Upper lobe of right lung (tissue), 1 donor: ENCODE results near the gene NAALADL2. TPM values are rescaled to one million over a fixed set of nuclear protein-coding genes. Genes with fewer than 3 reads are reported as not detected.

Experiments
- ATAC-seq: fragments of 200-7000 bp; cut with Tn5 transposase; one replicate; pipeline ENCODE4 v1.9.1; 2020; ENCODE audit warnings: mild to moderate bottlenecking, moderate library complexity
- DNase-seq: peaks from one replicate; pipeline ENCODE4 v3.0.0-alpha.2; 2020
- H3K27ac ChIP-seq: fragments of 200-600 bp; one replicate; pipeline ENCODE4 v1.8.0; 2022
- H3K27me3 ChIP-seq: fragments of 200-600 bp; one replicate; pipeline ENCODE4 v1.8.0; 2022; ENCODE audit warnings: mild to moderate bottlenecking
- H3K36me3 ChIP-seq: fragments of 200-600 bp; one replicate; pipeline ENCODE4 v1.8.0; 2022
- H3K4me1 ChIP-seq: fragments of 200-600 bp; one replicate; pipeline ENCODE4 v1.8.0; 2022
- H3K4me3 ChIP-seq: fragments of 200-600 bp; one replicate; pipeline ENCODE4 v1.8.0; 2022; ENCODE audit warnings: mild to moderate bottlenecking
- H3K9me3 ChIP-seq: fragments of 200-600 bp; one replicate; pipeline ENCODE4 v1.8.0; 2022
- intact Hi-C: fragments of 100-400 bp; cut with DNase I; formaldehyde crosslinking; loops from one replicate; pipeline ENCODE4 v1.11.0; 2022
- total RNA-seq: library from RNA; stranded (reverse); fragmentation: NEBNext Ultra II Directional; extraction: Animal tissue kit (Norgen Biotek cat#: 25700); gene quantifications from one replicate; pipeline ENCODE4 v1.2.1, GENCODE V29; 2021
- TF ChIP-seq, protein P1 (sequence below): fragments of 200-600 bp; IDR thresholded peaks from one replicate; pipeline ENCODE4 v1.8.0; 2022; ENCODE audit warnings: antibody characterized with exemption
- donor health status: DM: no; HTN: yes; CAD: no; lungs with severe emphysema.

Gene NAALADL2
- total RNA-seq, 1 donor from 2014 or later = 8.5 TPM

DNA sequence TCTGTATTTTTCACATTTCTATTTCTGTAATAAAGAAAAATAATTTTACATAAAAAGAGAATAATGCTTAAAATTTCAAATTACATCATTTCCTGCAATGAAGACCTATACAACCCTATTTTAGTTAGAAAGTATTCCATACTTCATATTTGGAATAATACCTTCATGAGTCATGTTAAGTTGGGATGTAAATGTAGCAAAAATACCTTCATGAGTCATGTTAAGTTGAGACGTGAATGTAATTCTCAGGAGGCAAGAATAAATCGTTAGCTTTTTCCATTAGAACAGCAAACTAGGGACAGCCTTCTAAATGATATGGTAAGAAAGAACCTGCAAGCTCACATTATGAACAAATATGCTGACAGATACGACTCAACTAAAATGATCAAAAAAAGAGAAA is 91.9 kb downstream of the NAALADL2 start:
- ATAC-seq (no peak), DNase-seq (no peak)
- Histone ChIP-seq H3K27ac (no peak overlapping the region), H3K27me3 (no peaks in the 10 kb centered on the region), H3K4me3 (no peak overlapping the region), H3K36me3 (no peaks in the 10 kb centered on the region), H3K9me3 (no peaks in the 10 kb centered on the region), H3K4me1 (no peaks in the 10 kb centered on the region)
- intact Hi-C loops = no loop called here
- TF ChIP-seq, protein P1, sequence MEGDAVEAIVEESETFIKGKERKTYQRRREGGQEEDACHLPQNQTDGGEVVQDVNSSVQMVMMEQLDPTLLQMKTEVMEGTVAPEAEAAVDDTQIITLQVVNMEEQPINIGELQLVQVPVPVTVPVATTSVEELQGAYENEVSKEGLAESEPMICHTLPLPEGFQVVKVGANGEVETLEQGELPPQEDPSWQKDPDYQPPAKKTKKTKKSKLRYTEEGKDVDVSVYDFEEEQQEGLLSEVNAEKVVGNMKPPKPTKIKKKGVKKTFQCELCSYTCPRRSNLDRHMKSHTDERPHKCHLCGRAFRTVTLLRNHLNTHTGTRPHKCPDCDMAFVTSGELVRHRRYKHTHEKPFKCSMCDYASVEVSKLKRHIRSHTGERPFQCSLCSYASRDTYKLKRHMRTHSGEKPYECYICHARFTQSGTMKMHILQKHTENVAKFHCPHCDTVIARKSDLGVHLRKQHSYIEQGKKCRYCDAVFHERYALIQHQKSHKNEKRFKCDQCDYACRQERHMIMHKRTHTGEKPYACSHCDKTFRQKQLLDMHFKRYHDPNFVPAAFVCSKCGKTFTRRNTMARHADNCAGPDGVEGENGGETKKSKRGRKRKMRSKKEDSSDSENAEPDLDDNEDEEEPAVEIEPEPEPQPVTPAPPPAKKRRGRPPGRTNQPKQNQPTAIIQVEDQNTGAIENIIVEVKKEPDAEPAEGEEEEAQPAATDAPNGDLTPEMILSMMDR = no peak

- TF ChIP-seq, protein P1 = no peak
- DNase-seq (no peak), ATAC-seq (no peak)
- H3K36me3 ChIP-seq = no peaks in the 10 kb centered on the region
- no peaks in the 10 kb centered on the region for H3K27me3 ChIP-seq
- intact Hi-C loops = no loop called here
- H3K4me1 ChIP-seq = no peaks in the 10 kb centered on the region
- no peaks in the 10 kb centered on the region for H3K9me3 ChIP-seq
- H3K4me3 ChIP-seq = no peak overlapping the region
- H3K27ac ChIP-seq = no peak overlapping the region
These were observed 92.4 kb downstream of the NAALADL2 start for GRCh38 chr3:174951498-174952005.

GRCh38 chr3:174953068-174953467 is 93.9 kb downstream of the NAALADL2 start:
- H3K9me3 ChIP-seq = no peaks in the 10 kb centered on the region
- TF ChIP-seq, protein P1 = no peak
- no peaks in the 10 kb centered on the region for H3K36me3 ChIP-seq
- ATAC-seq (no peak), DNase-seq (no peak)
- no peak overlapping the region for H3K4me3 ChIP-seq
- intact Hi-C loops = no loop called here
- H3K27ac ChIP-seq = no peak overlapping the region
- H3K4me1 ChIP-seq = no peaks in the 10 kb centered on the region
- no peaks in the 10 kb centered on the region for H3K27me3 ChIP-seq

- no peaks in the 10 kb centered on the region for H3K9me3 ChIP-seq
- intact Hi-C loops = no loop called here
- no peak overlapping the region for H3K4me3 ChIP-seq
- no peaks in the 10 kb centered on the region for H3K27me3 ChIP-seq
- DNase-seq (no peak), ATAC-seq (no peak)
- no peaks in the 10 kb centered on the region for H3K36me3 ChIP-seq
- no peaks in the 10 kb centered on the region for H3K4me1 ChIP-seq
- TF ChIP-seq, protein P1 = no peak
- no peak overlapping the region for H3K27ac ChIP-seq
These were observed 96.4 kb downstream of the NAALADL2 start for GRCh38 chr3:174955513-174956016.

DNA sequence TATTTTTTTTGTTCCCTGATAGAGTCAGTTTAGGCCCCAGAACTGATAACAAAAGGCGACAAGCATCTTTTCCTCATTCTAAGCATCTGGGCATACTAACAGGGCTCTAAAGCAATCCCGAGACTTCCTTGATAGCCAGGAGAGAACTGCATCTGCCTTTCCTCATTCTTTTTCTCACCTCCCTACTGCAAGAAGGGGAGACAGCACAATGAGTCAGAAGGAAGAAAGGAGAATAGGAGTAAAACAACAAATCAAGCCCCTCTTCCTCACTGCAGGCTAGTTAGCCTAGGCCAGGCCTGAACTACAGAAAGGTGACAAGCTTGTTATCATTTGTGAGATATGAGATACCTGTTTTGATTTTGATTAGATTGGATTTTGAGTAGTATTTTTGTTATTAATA is 97.9 kb downstream of the NAALADL2 start:
- Histone ChIP-seq H3K27ac (no peak overlapping the region), H3K4me1 (no peaks in the 10 kb centered on the region), H3K4me3 (no peak overlapping the region), H3K27me3 (no peaks in the 10 kb centered on the region), H3K9me3 (no peaks in the 10 kb centered on the region), H3K36me3 (no peaks in the 10 kb centered on the region)
- TF ChIP-seq, protein P1 = no peak
- DNase-seq (no peak), ATAC-seq (no peak)
- intact Hi-C loops = no loop called here

- ATAC-seq = no peak
- Histone ChIP-seq H3K4me1 (no peaks in the 10 kb centered on the region), H3K27me3 (no peaks in the 10 kb centered on the region), H3K9me3 (no peaks in the 10 kb centered on the region), H3K36me3 (no peaks in the 10 kb centered on the region), H3K4me3 (no peak overlapping the region), H3K27ac (no peak overlapping the region)
- intact Hi-C loops = no loop called here
- DNase-seq = no peak
- TF ChIP-seq, protein P1 = no peak
These were observed 98.4 kb downstream of the NAALADL2 start for GRCh38 chr3:174957551-174958001.
